GM13977 (cell line): Measurements from ENCODE around the gene COMMD7.

Experiments used
- DNase-seq: peaks from one replicate; pipeline ENCODE4 v3.0.0; 2012; ENCODE audit warnings: low spot score
- CTCF ChIP-seq: IDR thresholded peaks from 2 replicates; pipeline ENCODE4 v1.5.1; 2012; ENCODE audit warnings: mild to moderate bottlenecking, control low read depth; ENCODE audit not compliant: insufficient read depth; ENCODE audit errors: extremely low read depth, missing control alignments
- in situ Hi-C: fragments of 300-500 bp; cut with MboI; formaldehyde crosslinking; loops from one replicate; pipeline ENCODE4 v1.12.0; 2022; ENCODE audit warnings: low sequenced_read_pairs, low pct_unique_long_range_greater_than_20kb, mixed read lengths, inconsistent platforms; ENCODE audit not compliant: unreplicated experiment

The COMMD7 gene

GRCh38 chr20:32743237-32744112 lies at the start of gene COMMD7:
Gene COMMD7 (minus strand): TSS chr20:32743467. CDS start chr20:32743391, 76 bp downstream.
- in situ Hi-C loops, result no loop called here
- no peak for TF ChIP-seq CTCF
- peak; percentile 71 for DNase-seq

DNA sequence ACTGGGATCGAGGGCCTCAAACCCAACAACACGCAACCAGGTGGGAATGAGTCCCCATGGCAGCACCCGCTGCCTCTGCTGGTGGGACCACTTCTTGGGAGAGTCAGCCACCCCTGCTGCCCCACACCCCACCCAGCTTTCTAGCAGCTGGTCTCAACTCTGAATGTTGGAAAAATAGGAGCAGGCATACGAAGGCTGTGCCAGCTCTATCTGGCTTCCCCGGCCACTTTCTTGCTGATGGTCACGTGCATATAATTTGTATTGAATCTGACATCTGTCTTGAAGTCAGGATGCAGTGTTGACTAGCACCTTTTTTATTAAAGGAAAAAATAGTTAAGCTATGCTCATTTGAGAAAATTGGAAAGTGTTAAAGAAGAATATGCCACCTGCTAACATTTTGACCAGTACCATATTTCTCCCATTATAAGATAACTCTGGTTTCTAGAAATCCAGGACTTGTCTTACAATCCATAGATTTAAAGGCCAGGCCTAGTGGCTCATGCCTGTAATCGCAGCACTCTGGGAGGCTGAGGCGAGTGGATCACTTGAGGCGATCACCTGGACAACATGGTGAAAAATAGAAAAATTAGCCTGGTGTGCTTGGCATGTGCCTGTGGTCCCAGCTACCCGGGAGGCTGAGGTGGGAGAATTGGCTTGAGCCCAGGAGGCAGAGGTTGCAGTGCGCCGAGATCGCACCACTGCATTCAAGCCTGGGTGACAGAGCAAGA lies 49.6 kb upstream of the COMMD7 start:
- no peak for DNase-seq
- in situ Hi-C loops, result loop anchor here (25.0 kb wide), 1 partner anchor 256 kb away; no protein-coding TSS in a partner anchor
- TF ChIP-seq CTCF, result no peak

- in situ Hi-C loops, result loop anchor here (25.0 kb wide), 1 partner anchor 255 kb away; no protein-coding TSS in a partner anchor
- DNase-seq, result peak; percentile 81
These were observed 49.0 kb upstream of the COMMD7 start for GRCh38 chr20:32792316-32792715.

GRCh38 chr20:32790751-32791057 lies 47.4 kb upstream of the COMMD7 start:
- in situ Hi-C loops, result loop anchor here (25.0 kb wide), 1 partner anchor 253 kb away; no protein-coding TSS in a partner anchor
- no peak for TF ChIP-seq CTCF
- DNase-seq, result no peak

More at GRCh38 chr20:32792316-32792715, 49.0 kb upstream of the COMMD7 start:
- TF ChIP-seq CTCF, result no peak

- in situ Hi-C loops, result loop anchor here (10.0 to 25.0 kb wide), 2 partner anchors 115 to 253 kb away; partner anchors contain the start of gene C20orf203
- DNase-seq, result peak; percentile 89
These were observed 46.9 kb upstream of the COMMD7 start for GRCh38 chr20:32789896-32790750.

More at GRCh38 chr20:32789896-32790750, 46.9 kb upstream of the COMMD7 start:
- TF ChIP-seq CTCF, result peak; percentile 99
